Measurements from ENCODE around the gene PTGFR.

The PTGFR gene

GRCh38 chr1:78541479-78541878 lies 50.7 kb downstream of the PTGFR start:
- H3K79me2 ChIP-seq (ENCODE audit: insufficient read depth, low read length) = no peaks in the 10 kb centered on the region
- no peaks in the 10 kb centered on the region for H3K9me3 ChIP-seq (ENCODE audit: insufficient read depth, low read depth, low read length)
- no peak overlapping the region for H2AFZ ChIP-seq (ENCODE audit: low read length)
- no peaks in the 10 kb centered on the region for H3F3A ChIP-seq (ENCODE audit: low read depth)
- H3K4me2 ChIP-seq (ENCODE audit: low read depth, low read length, poor library complexity, severe bottlenecking) = no peak overlapping the region
- H3K9ac ChIP-seq (ENCODE audit: low read depth, low read length, poor library complexity, severe bottlenecking) = no peak overlapping the region
- TF ChIP-seq CTCF (conservative IDR thresholded peaks at IDR 0.05; ENCODE audit: low read length) = no peak
- H3K4me3 ChIP-seq (ENCODE audit: low read length, poor library complexity, severe bottlenecking) = no peak overlapping the region
- H3K4me1 ChIP-seq (ENCODE audit: insufficient read depth, low read length, poor library complexity, severe bottlenecking) = no peaks in the 10 kb centered on the region
- no peaks in the 10 kb centered on the region for H3K27me3 ChIP-seq (ENCODE audit: insufficient read depth, low read length, poor library complexity, severe bottlenecking)
- no peaks in the 10 kb centered on the region for H3K9me2 ChIP-seq (replicated peaks; ENCODE audit: low read depth, low read length)
- H3K36me3 ChIP-seq (ENCODE audit: insufficient read depth, low read length) = no peaks in the 10 kb centered on the region
- no peaks in the 10 kb centered on the region for H4K20me1 ChIP-seq (ENCODE audit: insufficient read depth, low read length, poor library complexity, severe bottlenecking)

GRCh38 chr1:78543941-78544643 lies 53.3 kb downstream of the PTGFR start:
- H3K4me2 ChIP-seq (ENCODE audit: low read depth, low read length, poor library complexity, severe bottlenecking) = no peak overlapping the region
- TF ChIP-seq CTCF (conservative IDR thresholded peaks at IDR 0.05; ENCODE audit: low read length) = no peak
- no peak for TF ChIP-seq EZH2phosphoT487 (IDR thresholded peaks at IDR 0.05; ENCODE audit: borderline replicate concordance)
- no peak overlapping the region for H2AFZ ChIP-seq (ENCODE audit: low read length)
- no peaks in the 10 kb centered on the region for H4K20me1 ChIP-seq (ENCODE audit: insufficient read depth, low read length, poor library complexity, severe bottlenecking)
- H3K4me1 ChIP-seq (ENCODE audit: insufficient read depth, low read length, poor library complexity, severe bottlenecking) = no peaks in the 10 kb centered on the region
- no peaks in the 10 kb centered on the region for H3K36me3 ChIP-seq (ENCODE audit: insufficient read depth, low read length)
- H3K4me3 ChIP-seq (ENCODE audit: low read length, poor library complexity, severe bottlenecking) = no peak overlapping the region
- no peak overlapping the region for H3K9ac ChIP-seq (ENCODE audit: low read depth, low read length, poor library complexity, severe bottlenecking)
- H3F3A ChIP-seq (ENCODE audit: low read depth) = no peaks in the 10 kb centered on the region
- H3K9me3 ChIP-seq (ENCODE audit: insufficient read depth, low read depth, low read length) = no peaks in the 10 kb centered on the region
- no peaks in the 10 kb centered on the region for H3K27me3 ChIP-seq (ENCODE audit: insufficient read depth, low read length, poor library complexity, severe bottlenecking)
- no peaks in the 10 kb centered on the region for H3K9me2 ChIP-seq (replicated peaks; ENCODE audit: low read depth, low read length)
- no peaks in the 10 kb centered on the region for H3K79me2 ChIP-seq (ENCODE audit: insufficient read depth, low read length)

GRCh38 chr1:78547081-78547480 lies 56.3 kb downstream of the PTGFR start:
- Histone ChIP-seq H3K4me3 (ENCODE audit: low read length, poor library complexity, severe bottlenecking) (no peak overlapping the region), H3K4me1 (ENCODE audit: insufficient read depth, low read length, poor library complexity, severe bottlenecking) (no peaks in the 10 kb centered on the region), H4K20me1 (ENCODE audit: insufficient read depth, low read length, poor library complexity, severe bottlenecking) (no peaks in the 10 kb centered on the region), H3K9ac (ENCODE audit: low read depth, low read length, poor library complexity, severe bottlenecking) (no peak overlapping the region), H3F3A (ENCODE audit: low read depth) (no peaks in the 10 kb centered on the region), H3K9me2 (replicated peaks; ENCODE audit: low read depth, low read length) (no peaks in the 10 kb centered on the region), H2AFZ (ENCODE audit: low read length) (no peak overlapping the region), H3K79me2 (ENCODE audit: insufficient read depth, low read length) (no peaks in the 10 kb centered on the region), H3K27me3 (ENCODE audit: insufficient read depth, low read length, poor library complexity, severe bottlenecking) (no peaks in the 10 kb centered on the region), H3K9me3 (ENCODE audit: insufficient read depth, low read depth, low read length) (no peaks in the 10 kb centered on the region), H3K36me3 (ENCODE audit: insufficient read depth, low read length) (no peaks in the 10 kb centered on the region), H3K4me2 (ENCODE audit: low read depth, low read length, poor library complexity, severe bottlenecking) (no peak overlapping the region)
- TF ChIP-seq EZH2phosphoT487 (IDR thresholded peaks at IDR 0.05; ENCODE audit: borderline replicate concordance) = no peak
- TF ChIP-seq CTCF (conservative IDR thresholded peaks at IDR 0.05; ENCODE audit: low read length) = no peak

Measured in Loucy (cell line).